DOHH2 (cell line): ENCODE measurements around the gene HRH1.

Source experiments
- CTCF ChIP-seq: fragments of 200-600 bp; sonication (generic); IDR thresholded peaks from one replicate; pipeline ENCODE4 v1.5.1; 2014; ENCODE audit warnings: antibody characterized with exemption, mild to moderate bottlenecking, low read depth, low read length; ENCODE audit not compliant: poor library complexity, severe bottlenecking
- EZH2phosphoT487 ChIP-seq: fragments of 200-600 bp; sonication (generic); IDR thresholded peaks from 2 replicates; pipeline ENCODE4 v1.6.1; 2017; ENCODE audit warnings: borderline replicate concordance, mild to moderate bottlenecking, antibody characterized with exemption, low read length, moderate library complexity, mixed read lengths

DNA sequence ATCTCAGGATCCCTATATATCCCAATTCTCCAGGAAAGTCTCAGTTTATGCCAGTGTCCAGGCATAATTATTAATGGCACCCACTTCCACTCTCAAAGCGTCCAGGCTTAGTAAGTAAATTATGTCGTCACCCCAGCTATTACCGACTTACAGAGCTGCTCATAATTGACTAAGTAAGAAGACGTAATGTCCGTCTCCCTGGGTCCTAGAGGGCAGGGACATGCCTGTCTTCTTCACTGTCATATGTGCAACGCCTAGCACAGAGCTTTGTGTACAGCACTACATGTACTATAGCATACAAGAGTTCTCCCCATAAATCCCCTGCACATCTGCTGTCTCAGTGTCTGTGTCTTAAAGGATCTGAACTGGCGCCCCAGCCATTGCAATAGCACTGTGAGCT is 23.9 kb upstream of the HRH1 start:
- TF ChIP-seq CTCF, result no peak
- TF ChIP-seq EZH2phosphoT487, result no peak
